Thoracic aorta (tissue), 2 donors: Measurements from ENCODE around the gene PREB. TPM values are rescaled to one million over a fixed set of nuclear protein-coding genes. Genes with fewer than 3 reads are reported as not detected.
A peak's percentile ranks its signal among the peaks of the same experiment; 100 is the strongest.

Experiments
- ATAC-seq: fragments of 150-250 bp; one replicate; pipeline ENCODE4 v1.8.0; 2017; ENCODE audit warnings: low read depth; ENCODE audit not compliant: insufficient number of reproducible peaks, low FRiP score
- DNase-seq: peaks from one replicate; pipeline ENCODE4 v3.0.0-alpha.2; 2020; ENCODE audit warnings: low spot score
- H3K27ac ChIP-seq, 2 donors: fragments of 200-600 bp; sonication (generic); 1 replicate in 1 of 2; 2 replicates in 1 of 2; pipeline ENCODE4 v1.5.1; 2016; ENCODE audit warnings: mild to moderate bottlenecking in 2 of 2, moderate library complexity in 2 of 2
- H3K27me3 ChIP-seq: fragments of 200-600 bp; sonication (generic); replicated peaks from 2 replicates; pipeline ENCODE4 v1.6.0; 2016; ENCODE audit warnings: mild to moderate bottlenecking; ENCODE audit not compliant: insufficient read depth
- H3K36me3 ChIP-seq: fragments of 200-600 bp; sonication (generic); one replicate; pipeline ENCODE4 v1.5.1; 2016
- H3K4me1 ChIP-seq, 2 donors: fragments of 200-600 bp; sonication (generic); 1 replicate in 1 of 2; 2 replicates in 1 of 2; pipeline versions ENCODE4 v1.5.1 to v1.6.0; 2016; ENCODE audit warnings: low read depth in 2 of 2, mild to moderate bottlenecking in 1 of 2; ENCODE audit not compliant: control insufficient read depth in 1 of 2
- H3K4me3 ChIP-seq: fragments of 200-600 bp; sonication (generic); 2 replicates; pipeline ENCODE4 v1.5.1; 2016; ENCODE audit warnings: mild to moderate bottlenecking
- H3K9me3 ChIP-seq: fragments of 200-600 bp; sonication (generic); 2 replicates; pipeline ENCODE4 v1.5.1; 2016
- CTCF ChIP-seq: fragments of 200-600 bp; sonication (generic); IDR thresholded peaks from one replicate; pipeline ENCODE4 v1.5.1; 2019; ENCODE audit warnings: antibody characterized with exemption
- total RNA-seq, 2 donors: library from RNA; depleted of rRNA; stranded (reverse); fragments of >200 nt; gene quantifications; one replicate each; pipeline versions ENCODE4 v1.1.0 to v1.2.3, GENCODE V29; 2016

PREB gene
- total RNA-seq, 2 donors from 2014 or later, result 64.3 to 92.3 TPM

DNA sequence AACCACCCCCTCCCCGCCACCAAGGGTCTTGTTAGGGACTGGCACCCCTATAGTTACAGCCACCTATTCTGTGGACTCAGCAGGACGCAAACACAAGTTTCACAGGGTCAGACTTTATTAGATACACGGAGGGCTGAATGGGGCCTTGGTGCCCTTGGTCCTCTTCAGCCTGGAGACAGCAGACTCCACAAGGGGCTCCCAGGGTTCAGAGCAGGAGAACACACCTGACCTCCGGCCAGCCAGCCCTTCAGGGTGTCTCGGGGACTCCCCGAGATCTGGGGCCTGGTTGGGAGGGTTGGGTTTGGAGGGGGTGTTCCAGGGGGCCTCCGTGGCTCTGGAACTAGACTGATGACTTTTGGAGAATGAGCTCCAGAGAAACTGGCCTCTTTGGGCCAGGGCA lies 2.3 kb upstream of the PREB start:
- DNase-seq, result no peak
- H3K27ac ChIP-seq, result no peak overlapping the region

DNA sequence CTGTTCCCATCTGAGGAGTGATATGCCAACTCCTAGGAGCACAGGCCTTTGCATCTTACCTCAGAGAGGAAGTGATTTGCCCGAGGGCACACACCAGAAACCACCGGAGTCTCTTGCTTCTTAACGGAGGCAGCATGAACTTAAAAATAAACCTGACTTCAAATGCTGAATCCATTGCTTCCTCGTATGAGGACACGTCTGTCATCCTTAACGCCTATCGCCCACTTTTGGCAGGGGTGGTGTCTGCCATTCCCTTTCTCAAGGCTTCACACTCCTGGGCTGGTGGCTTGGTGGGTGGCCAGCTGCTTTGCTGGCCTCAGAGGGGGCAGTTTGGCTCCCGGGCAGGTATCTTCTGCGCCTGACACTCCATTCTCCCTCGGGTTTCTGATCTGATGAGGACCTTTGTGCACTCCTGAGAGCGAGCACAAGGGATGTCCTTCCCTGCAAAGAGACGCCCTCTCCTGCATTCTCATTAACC lies 1.1 kb upstream of the PREB start:
- ATAC-seq, result no peak
- Histone ChIP-seq H3K36me3 (peaks cover 16% of the 10 kb centered on the region), H3K4me3 (no peak overlapping the region), H3K4me1 (peaks cover 8 to 19% of the 10 kb centered on the region in 2 donors), H3K27ac (no peak overlapping the region), H3K27me3 (no peaks in the 10 kb centered on the region), H3K9me3 (no peaks in the 10 kb centered on the region)
- DNase-seq, result no peak
- TF ChIP-seq CTCF, result no peak

More for the DNA sequence above, 2.3 kb upstream of the PREB start:
- Histone ChIP-seq H3K27me3 (no peaks in the 10 kb centered on the region), H3K36me3 (peaks cover 4% of the 10 kb centered on the region), H3K4me3 (no peak overlapping the region), H3K9me3 (no peaks in the 10 kb centered on the region), H3K4me1 (peaks cover 8 to 19% of the 10 kb centered on the region in 2 donors)
- ATAC-seq, result no peak
- no peak for TF ChIP-seq CTCF

DNA sequence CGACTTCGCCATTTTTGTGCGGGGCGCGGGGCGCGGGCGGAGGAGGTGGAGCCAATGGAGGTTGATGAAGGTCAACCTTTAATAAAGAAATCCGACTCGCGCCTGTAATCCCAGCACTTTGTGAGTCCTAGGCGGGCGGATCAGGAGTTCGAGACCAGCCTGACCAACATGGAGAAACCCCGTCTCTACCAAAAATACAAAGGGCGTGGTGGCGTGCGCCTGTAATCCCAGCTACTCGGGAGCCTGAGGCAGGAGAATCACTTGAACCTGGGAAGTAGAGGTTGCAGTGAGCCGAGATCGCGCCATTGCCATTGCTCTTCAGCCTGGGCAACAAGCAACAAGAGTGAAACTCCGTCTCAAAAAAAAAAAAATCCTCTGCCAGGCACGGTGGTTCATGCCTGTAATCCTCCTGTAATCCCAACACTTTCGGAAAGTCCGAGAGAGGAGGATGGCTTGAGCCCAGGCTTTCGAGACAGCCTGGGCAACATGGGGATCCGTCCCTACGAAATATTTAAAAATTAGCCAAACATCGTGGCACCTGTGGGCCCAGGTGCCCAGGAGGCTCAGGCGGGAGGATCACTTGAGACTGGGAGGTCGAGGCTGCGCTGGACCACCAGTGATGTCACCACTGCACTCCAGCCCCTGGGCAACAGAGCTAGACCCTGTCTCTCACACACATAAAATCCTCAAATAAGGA lies 493 bp upstream of the PREB start:
- DNase-seq (no peak), ATAC-seq (no peak)
- peak overlapping the region; percentile 89 for H3K4me3 ChIP-seq
- no peak for TF ChIP-seq CTCF
- H3K36me3 ChIP-seq, result peaks cover 19% of the 10 kb centered on the region
- H3K4me1 ChIP-seq, result peaks cover 8 to 19% of the 10 kb centered on the region in 2 donors
- no peaks in the 10 kb centered on the region for H3K27me3 ChIP-seq
- H3K27ac ChIP-seq, result no peak overlapping the region
- no peaks in the 10 kb centered on the region for H3K9me3 ChIP-seq

GRCh38 chr2:27133195-27133875 lies 1.1 kb downstream of the PREB start:
- Histone ChIP-seq H3K4me3 (peak overlapping the region; percentile 89), H3K9me3 (no peaks in the 10 kb centered on the region), H3K27ac (peak overlapping the region in 1 of 2 donors; percentile 2), H3K4me1 (peaks cover 8 to 19% of the 10 kb centered on the region in 2 donors), H3K36me3 (peaks cover 19% of the 10 kb centered on the region), H3K27me3 (no peaks in the 10 kb centered on the region)
- TF ChIP-seq CTCF, result no peak
- ATAC-seq (no peak), DNase-seq (no peak)

- H3K4me1 ChIP-seq, result peaks cover 8 to 19% of the 10 kb centered on the region in 2 donors
- DNase-seq (no peak), ATAC-seq (no peak)
- no peak overlapping the region for H3K4me3 ChIP-seq
- H3K27ac ChIP-seq, result no peak overlapping the region
- no peaks in the 10 kb centered on the region for H3K9me3 ChIP-seq
- peaks cover 19% of the 10 kb centered on the region for H3K36me3 ChIP-seq
- no peak for TF ChIP-seq CTCF
- H3K27me3 ChIP-seq, result no peaks in the 10 kb centered on the region
These were observed 3.0 kb downstream of the PREB start for GRCh38 chr2:27131429-27131828.
